BLaER1 treated with 17β-estradiol and CSF1 and Interleukin-3, amounts not matched to agents 10 nM and 100 nM (cell line): ENCODE measurements around the gene MORN3.

ENCODE experiments used
- H3K27ac ChIP-seq, 11 experiments: shearing (Covaris generic); formaldehyde crosslinking; 2 replicates each; pipeline ENCODE4 v1.8.1; 2022
- H3K27me3 ChIP-seq, 11 experiments: shearing (Covaris generic); formaldehyde crosslinking; 2 replicates each; pipeline ENCODE4 v1.8.1; 2022
- H3K36me3 ChIP-seq, 11 experiments: shearing (Covaris generic); formaldehyde crosslinking; 2 replicates each; pipeline ENCODE4 v1.8.1; 2022
- H3K4me1 ChIP-seq, 10 experiments: shearing (Covaris generic); formaldehyde crosslinking; 2 replicates each; pipeline ENCODE4 v1.8.1; 2022
- H3K4me2 ChIP-seq, 11 experiments: shearing (Covaris generic); formaldehyde crosslinking; 2 replicates each; pipeline ENCODE4 v1.8.1; 2022
- H3K4me3 ChIP-seq, 10 experiments: shearing (Covaris generic); formaldehyde crosslinking; 2 replicates each; pipeline ENCODE4 v1.8.1; 2022
- H3K9ac ChIP-seq, 11 experiments: shearing (Covaris generic); formaldehyde crosslinking; 2 replicates each; pipeline ENCODE4 v1.8.1; 2022
- H3K9me3 ChIP-seq, 11 experiments: shearing (Covaris generic); formaldehyde crosslinking; replicated peaks in 1 of 11; 2 replicates each; pipeline ENCODE4 v1.8.1; 2022
- H4K20me1 ChIP-seq, 11 experiments: shearing (Covaris generic); formaldehyde crosslinking; 2 replicates each; pipeline ENCODE4 v1.8.1; 2022
- Cebpa-rat ChIP-seq, 11 experiments: shearing (Covaris generic); IDR thresholded peaks; 2 replicates each; pipeline ENCODE4 v1.8.1; 2022

Gene MORN3

GRCh38 chr12:121610239-121611149 is 59.0 kb downstream of the MORN3 start:
- no peak for TF ChIP-seq Cebpa-rat (IDR thresholded peaks at IDR 0.05)
- Histone ChIP-seq H3K27ac (0 out of 22 replicates have a peak overlapping the region, but pooled peaks of 1 of the 11 experiments have one; percentile 22), H3K4me3 (no peak overlapping the region), H3K9ac (peak overlapping the region in 4 of 11 experiments; percentile 9 to 33 (median 26); a peak in 2 of 22 replicates), H4K20me1 (no peaks in the 10 kb centered on the region), H3K36me3 (no peaks in the 10 kb centered on the region), H3K4me1 (peaks cover 0 to 22% (median 5%) of the 10 kb centered on the region in 10 experiments; a peak in 11 of 20 replicates), H3K9me3 (peaks cover 0 to 6% (median 0%) of the 10 kb centered on the region in 11 experiments; a peak in 4 of 22 replicates), H3K4me2 (no peak overlapping the region), H3K27me3 (no peaks in the 10 kb centered on the region)

- Histone ChIP-seq H3K9me3 (no peaks in the 10 kb centered on the region), H3K4me1 (peaks cover 0 to 4% (median 0%) of the 10 kb centered on the region in 10 experiments; a peak in 7 of 20 replicates), H3K36me3 (no peaks in the 10 kb centered on the region), H3K4me3 (no peak overlapping the region), H3K9ac (no peak overlapping the region), H4K20me1 (no peaks in the 10 kb centered on the region), H3K27me3 (no peaks in the 10 kb centered on the region), H3K4me2 (no peak overlapping the region), H3K27ac (no peak overlapping the region)
- TF ChIP-seq Cebpa-rat (IDR thresholded peaks at IDR 0.05) = no peak
Measured at GRCh38 chr12:121608301-121608700, 61.2 kb downstream of the MORN3 start.

GRCh38 chr12:121603581-121603980 is 65.9 kb downstream of the MORN3 start:
- Histone ChIP-seq H3K4me2 (no peak overlapping the region), H3K27ac (no peak overlapping the region), H3K4me3 (no peak overlapping the region), H4K20me1 (no peaks in the 10 kb centered on the region), H3K36me3 (no peaks in the 10 kb centered on the region), H3K9ac (no peak overlapping the region), H3K4me1 (peaks cover 0 to 17% (median 11%) of the 10 kb centered on the region in 10 experiments; a peak in 14 of 20 replicates), H3K27me3 (no peaks in the 10 kb centered on the region), H3K9me3 (no peaks in the 10 kb centered on the region)
- no peak for TF ChIP-seq Cebpa-rat (IDR thresholded peaks at IDR 0.05)

- Histone ChIP-seq H3K9ac (no peak overlapping the region), H4K20me1 (no peaks in the 10 kb centered on the region), H3K4me3 (no peak overlapping the region), H3K27me3 (no peaks in the 10 kb centered on the region), H3K4me1 (peaks cover 0 to 17% (median 11%) of the 10 kb centered on the region in 10 experiments; a peak in 14 of 20 replicates), H3K36me3 (no peaks in the 10 kb centered on the region), H3K4me2 (peak overlapping the region in 6 of 11 experiments; percentile 4 to 25 (median 18); a peak in 6 of 22 replicates), H3K9me3 (no peaks in the 10 kb centered on the region), H3K27ac (no peak overlapping the region)
- TF ChIP-seq Cebpa-rat (IDR thresholded peaks at IDR 0.05) = no peak
Measured at GRCh38 chr12:121602766-121603165, 66.7 kb downstream of the MORN3 start.

- Histone ChIP-seq H4K20me1 (no peaks in the 10 kb centered on the region), H3K36me3 (peaks cover 0 to 4% (median 0%) of the 10 kb centered on the region in 11 experiments; a peak in 3 of 22 replicates), H3K4me3 (no peak overlapping the region), H3K9ac (no peak overlapping the region), H3K4me2 (peak overlapping the region in 9 of 11 experiments; percentile 8 to 49 (median 15); a peak in 6 of 22 replicates), H3K27me3 (no peaks in the 10 kb centered on the region), H3K27ac (no peak overlapping the region), H3K9me3 (no peaks in the 10 kb centered on the region), H3K4me1 (peaks cover 0 to 17% (median 11%) of the 10 kb centered on the region in 10 experiments; a peak in 14 of 20 replicates)
- no peak for TF ChIP-seq Cebpa-rat (IDR thresholded peaks at IDR 0.05)
Measured at GRCh38 chr12:121600702-121601336, 68.6 kb downstream of the MORN3 start.
